Esophagus squamous epithelium (tissue), 5 donors: ENCODE measurements around the gene TNNI2. TPM values are rescaled to one million over a fixed set of nuclear protein-coding genes. Genes with fewer than 3 reads are reported as not detected.
A peak's percentile ranks its signal among the peaks of the same experiment; 100 is the strongest.

Experiments used
- DNase-seq: peaks from one replicate; lab custom pipeline; 2025; lab: John Stamatoyannopoulos, UW
- H3K27ac ChIP-seq, 4 donors: fragments of 200-600 bp; sonication (generic); one replicate each; pipeline ENCODE4 v1.5.1; 2016 to 2019; ENCODE audit warnings: mild to moderate bottlenecking in 1 of 4
- H3K27me3 ChIP-seq, 4 donors: fragments of 200-600 bp; sonication (generic); 1 replicate in 3 of 4; 2 replicates in 1 of 4; pipeline versions ENCODE4 v1.5.1 to v1.6.0; 2017 to 2021; ENCODE audit warnings: antibody characterized with exemption in 1 of 4
- H3K36me3 ChIP-seq, 3 donors: fragments of 200-600 bp; sonication (generic); one replicate each; pipeline ENCODE4 v1.5.1; 2016 to 2019
- H3K4me1 ChIP-seq, 3 donors: fragments of 200-600 bp; sonication (generic); one replicate each; pipeline ENCODE4 v1.5.1; 2017 to 2019
- H3K4me3 ChIP-seq, 4 donors: fragments of 200-600 bp; sonication (generic); 1 replicate in 3 of 4; 2 replicates in 1 of 4; pipeline ENCODE4 v1.5.1; 2016 to 2019; ENCODE audit warnings: mild to moderate bottlenecking in 2 of 4, moderate library complexity in 1 of 4
- H3K9me3 ChIP-seq, 3 donors: fragments of 200-600 bp; sonication (generic); one replicate each; pipeline ENCODE4 v1.5.1; 2016 to 2019
- POLR2A ChIP-seq, 4 donors: fragments of 450-650 bp; IDR thresholded peaks; one replicate each; pipeline ENCODE4 v1.6.1; 2017; ENCODE audit warnings: antibody characterized with exemption in 4 of 4, mild to moderate bottlenecking in 4 of 4, moderate library complexity in 3 of 4
- WGBS, 2 donors: methylation state at CpG; one replicate each; pipeline ENCODE4 v1.1.5; 2018; 5-methylcytosine and 5-hydroxymethylcytosine counted together
- intact Hi-C: fragments of 100-400 bp; cut with DNase I; formaldehyde crosslinking; loops from one replicate; pipeline ENCODE4 v1.15.0; 2022
- total RNA-seq, 4 donors: library from RNA; depleted of rRNA; stranded (reverse); fragments of >200 nt; gene quantifications; one replicate each; pipeline ENCODE4 v1.1.0, GENCODE V29; 2016
- TF ChIP-seq, protein P1 (sequence below), 6 experiments: fragments of 450-650 bp in 4 of 6; fragments of 200-600 bp in 2 of 6; sonication (generic) in 2 of 6; IDR thresholded peaks; one replicate each; pipeline ENCODE4 v1.5.1; 2016 to 2019; ENCODE audit warnings: antibody characterized with exemption in 6 of 6, mild to moderate bottlenecking in 4 of 6, moderate library complexity in 4 of 6
- donor health status: DM: yes; HTN: yes; CAD: no.

Gene TNNI2
- total RNA-seq, 4 donors from 2014 or later: 14.7 to 23.8 (median 15.0) TPM; not detected in 1

DNA sequence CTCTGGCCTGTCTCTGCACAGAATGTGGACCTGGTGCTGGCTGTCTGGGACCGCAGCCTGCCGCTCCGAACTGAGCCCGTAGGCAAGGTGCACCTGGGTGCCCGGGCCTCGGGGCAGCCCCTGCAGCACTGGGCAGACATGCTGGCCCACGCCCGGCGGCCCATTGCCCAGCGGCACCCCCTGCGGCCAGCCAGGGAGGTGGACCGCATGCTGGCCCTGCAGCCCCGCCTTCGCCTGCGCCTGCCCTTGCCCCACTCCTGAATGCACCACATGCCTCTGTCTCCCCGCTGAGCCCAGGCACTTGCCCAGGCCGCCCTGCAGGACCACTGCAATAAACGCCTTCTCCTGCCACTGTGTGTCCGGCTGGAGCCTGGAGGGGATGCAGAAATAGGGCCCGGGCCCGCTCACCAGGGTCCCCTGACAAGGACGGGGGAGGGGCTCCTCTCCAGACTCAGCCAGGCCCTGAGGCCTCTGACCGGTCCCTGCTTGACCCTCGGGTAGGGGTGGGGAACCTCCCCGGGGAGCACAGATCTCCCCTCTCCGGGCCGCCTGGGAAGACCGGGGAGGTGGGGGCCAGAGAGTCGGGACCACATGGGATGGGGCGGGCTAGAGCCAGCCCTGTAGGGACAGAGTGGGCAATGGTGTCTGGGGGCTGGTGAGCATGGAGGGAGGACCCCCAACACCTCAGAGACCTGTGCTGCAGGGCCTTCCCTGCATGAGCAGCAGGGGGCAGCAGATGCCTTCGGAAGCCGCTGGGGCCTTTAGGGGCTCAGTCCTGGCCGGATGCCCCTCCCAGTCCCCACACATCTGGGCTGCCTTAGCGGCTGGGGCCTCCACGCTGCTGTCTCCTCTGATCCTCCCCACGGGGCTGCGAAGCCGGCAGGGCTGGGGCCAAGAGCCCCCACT, 1.4 kb upstream of the TNNI2 start:
- H3K4me1 ChIP-seq: peaks cover 18 to 99% (median 35%) of the 10 kb centered on the region in 3 donors
- WGBS, 2 donors: 25% methylated on average over 4 of the region's 38 CpGs; no CpG with 5 or more reads in 1 of the 2 donors

DNA sequence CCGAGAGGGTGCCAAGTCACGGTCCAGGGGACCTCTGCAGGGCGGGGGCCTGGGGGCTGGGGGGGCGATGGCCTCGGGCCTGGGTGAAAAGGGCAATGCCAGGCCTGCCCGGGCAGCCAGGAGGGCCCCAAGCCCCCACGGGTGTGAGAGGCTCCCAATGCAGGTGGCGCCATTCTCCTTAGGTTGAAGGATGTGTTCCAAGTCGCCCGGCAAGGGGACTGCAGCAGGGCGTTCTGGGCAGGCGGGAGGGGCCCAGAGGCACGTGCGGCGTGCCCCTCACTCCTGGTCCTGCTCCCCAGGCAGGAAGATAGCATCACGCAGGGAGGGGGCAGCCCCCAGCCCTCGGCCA, 730 bp upstream of the TNNI2 start:
- 10% methylated on average over 2 of the region's 17 CpGs; no CpG with 5 or more reads in 1 of the 2 donors for WGBS, 2 donors
- intact Hi-C loops: no loop called here
- peaks cover 0 to 5% (median 0%) of the 10 kb centered on the region in 4 donors for H3K27me3 ChIP-seq
- H3K27ac ChIP-seq: peak overlapping the region in 3 of 4 donors; percentile 16 to 94 (median 51)
- H3K36me3 ChIP-seq: no peaks in the 10 kb centered on the region
- H3K4me1 ChIP-seq: peaks cover 13 to 99% (median 33%) of the 10 kb centered on the region in 3 donors
- no peak for TF ChIP-seq POLR2A (IDR thresholded peaks at IDR 0.05)
- TF ChIP-seq, protein P1, sequence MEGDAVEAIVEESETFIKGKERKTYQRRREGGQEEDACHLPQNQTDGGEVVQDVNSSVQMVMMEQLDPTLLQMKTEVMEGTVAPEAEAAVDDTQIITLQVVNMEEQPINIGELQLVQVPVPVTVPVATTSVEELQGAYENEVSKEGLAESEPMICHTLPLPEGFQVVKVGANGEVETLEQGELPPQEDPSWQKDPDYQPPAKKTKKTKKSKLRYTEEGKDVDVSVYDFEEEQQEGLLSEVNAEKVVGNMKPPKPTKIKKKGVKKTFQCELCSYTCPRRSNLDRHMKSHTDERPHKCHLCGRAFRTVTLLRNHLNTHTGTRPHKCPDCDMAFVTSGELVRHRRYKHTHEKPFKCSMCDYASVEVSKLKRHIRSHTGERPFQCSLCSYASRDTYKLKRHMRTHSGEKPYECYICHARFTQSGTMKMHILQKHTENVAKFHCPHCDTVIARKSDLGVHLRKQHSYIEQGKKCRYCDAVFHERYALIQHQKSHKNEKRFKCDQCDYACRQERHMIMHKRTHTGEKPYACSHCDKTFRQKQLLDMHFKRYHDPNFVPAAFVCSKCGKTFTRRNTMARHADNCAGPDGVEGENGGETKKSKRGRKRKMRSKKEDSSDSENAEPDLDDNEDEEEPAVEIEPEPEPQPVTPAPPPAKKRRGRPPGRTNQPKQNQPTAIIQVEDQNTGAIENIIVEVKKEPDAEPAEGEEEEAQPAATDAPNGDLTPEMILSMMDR (IDR thresholded peaks at IDR 0.05): no peak
- H3K9me3 ChIP-seq: no peaks in the 10 kb centered on the region
- H3K4me3 ChIP-seq: peak overlapping the region in 1 of 4 donors; percentile 22
- DNase-seq: no peak

More for the DNA sequence above, 1.4 kb upstream of the TNNI2 start:
- Histone ChIP-seq H3K36me3 (no peaks in the 10 kb centered on the region), H3K27me3 (peaks cover 0 to 5% (median 0%) of the 10 kb centered on the region in 4 donors), H3K4me3 (peak overlapping the region in 3 of 4 donors; percentile 22 to 47 (median 41)), H3K27ac (peak overlapping the region in 3 of 4 donors; percentile 88 to 94 (median 94)), H3K9me3 (no peaks in the 10 kb centered on the region)
- TF ChIP-seq, protein P1 (IDR thresholded peaks at IDR 0.05): peak; percentile 77 to 89 (median 86)
- TF ChIP-seq POLR2A (IDR thresholded peaks at IDR 0.05): no peak
- no peak for DNase-seq
- intact Hi-C loops: no loop called here

DNA sequence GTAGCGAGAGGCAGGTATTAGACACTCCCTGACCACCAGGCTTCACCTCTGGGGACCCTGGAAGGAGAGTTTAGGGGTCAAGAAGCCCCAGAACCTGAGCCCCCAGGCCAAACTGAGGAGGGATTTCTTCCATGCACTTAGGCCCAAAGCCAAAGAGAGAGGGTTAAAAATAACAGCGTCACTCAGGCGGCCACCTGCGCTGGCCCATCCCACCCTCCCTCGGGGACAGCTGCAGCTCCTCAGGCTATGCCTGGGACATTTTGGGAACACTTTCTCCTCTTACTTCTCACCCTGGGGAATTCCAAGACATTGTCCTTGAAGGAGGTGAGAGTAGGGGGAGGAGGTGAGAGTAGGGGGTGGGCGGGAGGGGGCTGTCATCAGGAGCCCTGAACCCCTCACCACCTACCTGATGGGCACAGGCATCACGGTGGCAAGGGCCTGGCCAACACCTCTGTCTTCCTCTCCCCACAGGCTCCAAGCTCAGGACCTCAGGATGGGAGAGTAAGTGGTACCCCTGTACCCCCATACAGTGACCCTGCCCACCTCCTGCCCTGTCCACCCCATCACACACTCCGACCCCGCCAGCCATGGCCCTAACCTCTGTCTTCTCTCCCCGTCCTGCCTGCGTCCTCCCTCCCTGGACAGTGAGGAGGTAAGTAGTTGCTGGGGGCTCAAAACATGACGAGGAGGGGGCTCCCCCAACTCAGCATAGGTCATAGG, 583 bp downstream of the TNNI2 start:
- DNase-seq: no peak
- Histone ChIP-seq H3K27ac (peak overlapping the region in 1 of 4 donors; percentile 17), H3K9me3 (no peaks in the 10 kb centered on the region), H3K36me3 (no peaks in the 10 kb centered on the region), H3K4me1 (peaks cover 13 to 100% (median 24%) of the 10 kb centered on the region in 3 donors), H3K4me3 (no peak overlapping the region), H3K27me3 (peaks cover 0 to 5% (median 0%) of the 10 kb centered on the region in 4 donors)
- intact Hi-C loops: no loop called here
- WGBS, 2 donors: 30 to 64% methylated on average over 3 to 8 of the region's 12 CpGs
- TF ChIP-seq, protein P1 (IDR thresholded peaks at IDR 0.05): no peak
- TF ChIP-seq POLR2A (IDR thresholded peaks at IDR 0.05): no peak

DNA sequence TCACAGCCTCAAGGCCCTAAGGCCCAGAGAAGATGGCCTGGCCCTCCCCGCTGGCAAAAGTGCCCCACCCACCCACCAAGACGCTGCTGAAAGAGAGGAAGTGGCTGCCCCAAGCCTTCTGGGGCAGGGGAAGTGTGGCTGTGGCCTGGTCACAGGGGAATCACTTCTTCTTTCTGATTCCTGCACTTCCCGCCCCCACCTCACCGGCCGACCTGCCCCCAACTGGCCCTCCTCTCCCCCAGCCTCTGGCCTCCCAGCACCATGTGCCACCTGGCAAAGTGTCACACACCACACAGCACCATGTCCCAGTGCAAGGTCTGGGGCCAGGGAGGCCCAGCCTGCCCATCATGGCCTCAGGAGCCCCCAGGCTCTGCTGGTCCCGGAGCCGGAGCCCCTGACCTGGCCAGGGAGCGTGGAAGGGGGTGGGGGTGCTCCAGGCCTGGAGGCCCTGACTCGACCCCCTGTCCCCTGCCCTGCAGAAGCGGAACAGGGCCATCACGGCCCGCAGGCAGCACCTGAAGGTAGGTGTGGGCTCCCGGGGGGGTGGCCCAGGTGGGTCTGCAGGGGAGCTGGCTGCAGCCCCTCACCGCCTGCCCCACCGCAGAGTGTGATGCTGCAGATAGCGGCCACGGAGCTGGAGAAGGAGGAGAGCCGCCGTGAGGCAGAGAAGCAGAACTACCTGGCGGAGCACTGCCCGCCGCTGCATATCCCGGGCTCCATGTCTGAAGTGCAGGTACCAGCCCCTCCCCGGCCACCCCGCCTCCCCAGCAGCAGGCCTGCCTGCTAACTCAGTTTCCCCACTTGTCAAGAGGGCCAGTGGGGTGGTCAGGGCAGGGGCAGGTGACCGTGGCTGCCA, 1.4 kb downstream of the TNNI2 start:
- WGBS, 2 donors: 51 to 63% methylated on average over 1 to 5 of the region's 26 CpGs
- peak overlapping the region in 1 of 4 donors; percentile 9 for H3K4me3 ChIP-seq
- no peaks in the 10 kb centered on the region for H3K9me3 ChIP-seq
- peaks cover 13 to 100% (median 24%) of the 10 kb centered on the region in 3 donors for H3K4me1 ChIP-seq
- peak overlapping the region in 3 of 4 donors; percentile 17 to 49 (median 26) for H3K27ac ChIP-seq
- intact Hi-C loops: loop anchor here (10.0 kb wide), 1 partner anchor 85 kb away; no protein-coding TSS in a partner anchor
- H3K36me3 ChIP-seq: no peaks in the 10 kb centered on the region
- TF ChIP-seq, protein P1 (IDR thresholded peaks at IDR 0.05): no peak
- no peak for TF ChIP-seq POLR2A (IDR thresholded peaks at IDR 0.05)
- no peaks in the 10 kb centered on the region for H3K27me3 ChIP-seq
- DNase-seq: no peak
